Smooth muscle cell (in vitro differentiated cells): ENCODE data around the gene ZNF793. TPM values are rescaled to one million over a fixed set of nuclear protein-coding genes. Genes with fewer than 3 reads are reported as not detected.

Experiments used
- DNase-seq: peaks from one replicate; lab custom pipeline; 2025; ENCODE audit not compliant: unreplicated experiment; lab: John Stamatoyannopoulos, UW
- H2AFZ ChIP-seq: fragments of 200-600 bp; sonication (generic); 2 replicates; pipeline ENCODE4 v1.6.0; 2016; ENCODE audit warnings: antibody characterized with exemption, low read depth, mild to moderate bottlenecking
- H3F3A ChIP-seq: fragments of 200-600 bp; sonication (generic); 2 replicates; pipeline ENCODE4 v1.6.0; 2017; ENCODE audit warnings: antibody characterized with exemption, low read depth
- H3K27ac ChIP-seq: fragments of 200-600 bp; sonication (generic); 2 replicates; pipeline ENCODE4 v1.5.1; 2016; ENCODE audit warnings: low read depth, mild to moderate bottlenecking
- H3K27me3 ChIP-seq: fragments of 200-600 bp; sonication (generic); 2 replicates; pipeline ENCODE4 v1.6.1; 2016; ENCODE audit warnings: low read depth, mild to moderate bottlenecking
- H3K36me3 ChIP-seq: fragments of 200-600 bp; sonication (generic); 2 replicates; pipeline ENCODE4 v1.5.1; 2016; ENCODE audit warnings: low read depth
- H3K4me1 ChIP-seq: fragments of 200-600 bp; sonication (generic); 2 replicates; pipeline ENCODE4 v1.5.1; 2016; ENCODE audit warnings: low read depth
- H3K4me2 ChIP-seq: fragments of 200-600 bp; sonication (generic); 2 replicates; pipeline ENCODE4 v1.6.0; 2016; ENCODE audit warnings: mild to moderate bottlenecking
- H3K4me3 ChIP-seq: fragments of 200-600 bp; sonication (generic); 2 replicates; pipeline ENCODE4 v1.5.1; 2016; ENCODE audit warnings: mild to moderate bottlenecking
- H3K79me2 ChIP-seq: fragments of 200-600 bp; sonication (generic); 2 replicates; pipeline ENCODE4 v1.6.0; 2016; ENCODE audit warnings: low read depth, mild to moderate bottlenecking
- H3K9ac ChIP-seq: fragments of 200-600 bp; sonication (generic); 2 replicates; pipeline ENCODE4 v1.6.0; 2016; ENCODE audit warnings: low read depth
- H3K9me3 ChIP-seq: fragments of 200-600 bp; sonication (generic); replicated peaks from 2 replicates; pipeline ENCODE4 v1.5.1; 2016; ENCODE audit warnings: low read depth
- H4K20me1 ChIP-seq: fragments of 200-600 bp; sonication (generic); 2 replicates; pipeline ENCODE4 v1.6.0; 2016; ENCODE audit warnings: low read depth
- CTCF ChIP-seq: fragments of 200-600 bp; sonication (generic); IDR thresholded peaks from 2 replicates; pipeline ENCODE4 v1.5.1; 2017; ENCODE audit warnings: borderline replicate concordance, mild to moderate bottlenecking, antibody characterized with exemption; ENCODE audit not compliant: insufficient read depth, poor library complexity, severe bottlenecking
- WGBS: methylation state at CpG from one replicate; pipeline ENCODE4 v1.1.7; 2016; ENCODE audit warnings: low lambda C conversion rate; 5-methylcytosine and 5-hydroxymethylcytosine counted together
- polyA plus RNA-seq: library from polyadenylated mRNA; unstranded; fragments of >200 nt; fragmentation: Nextera tagmentation; extraction: Ambion mirVana; gene quantifications from 2 replicates; pipeline ENCODE4 v1.2.1, GENCODE V29; 2016
- total RNA-seq: library from RNA; depleted of rRNA; stranded (reverse); fragments of >200 nt; gene quantifications from 2 replicates; pipeline ENCODE4 v1.2.3, GENCODE V29; 2014

ZNF793 gene
- total and polyA plus RNA-seq, 2 experiments from 2014 or later = 1.7 to 3.9 TPM

DNA sequence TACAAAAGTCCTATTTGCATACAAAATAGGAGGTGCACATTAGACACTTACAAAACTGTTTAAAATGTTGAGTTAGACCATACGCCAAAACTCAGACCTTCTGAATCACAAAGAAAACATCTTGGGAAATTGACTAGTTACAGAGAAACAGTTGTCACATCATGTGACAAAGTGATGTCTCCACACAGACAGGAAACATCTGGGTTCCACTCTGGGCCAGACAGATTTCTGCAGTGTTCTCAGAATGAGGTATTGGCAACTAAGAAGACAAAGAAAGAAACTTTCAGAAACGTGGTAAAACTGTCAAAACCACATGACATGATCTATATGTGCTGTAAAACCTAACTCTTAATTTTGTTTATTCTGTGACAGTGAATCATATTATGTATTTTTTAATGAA lies 6.7 kb downstream of the ZNF793 start:
- Histone ChIP-seq H4K20me1 (no peaks in the 10 kb centered on the region), H3K4me1 (no peaks in the 10 kb centered on the region), H3K79me2 (no peaks in the 10 kb centered on the region), H3F3A (no peaks in the 10 kb centered on the region), H3K9me3 (peaks cover 8% of the 10 kb centered on the region), H3K36me3 (peaks cover 23% of the 10 kb centered on the region), H3K4me3 (no peak overlapping the region), H2AFZ (no peak overlapping the region), H3K27ac (no peak overlapping the region), H3K4me2 (no peak overlapping the region), H3K27me3 (no peaks in the 10 kb centered on the region), H3K9ac (no peak overlapping the region)
- WGBS = 76% methylated on average over 2 of the region's 2 CpGs
- DNase-seq = no peak
- no peak for TF ChIP-seq CTCF

DNA sequence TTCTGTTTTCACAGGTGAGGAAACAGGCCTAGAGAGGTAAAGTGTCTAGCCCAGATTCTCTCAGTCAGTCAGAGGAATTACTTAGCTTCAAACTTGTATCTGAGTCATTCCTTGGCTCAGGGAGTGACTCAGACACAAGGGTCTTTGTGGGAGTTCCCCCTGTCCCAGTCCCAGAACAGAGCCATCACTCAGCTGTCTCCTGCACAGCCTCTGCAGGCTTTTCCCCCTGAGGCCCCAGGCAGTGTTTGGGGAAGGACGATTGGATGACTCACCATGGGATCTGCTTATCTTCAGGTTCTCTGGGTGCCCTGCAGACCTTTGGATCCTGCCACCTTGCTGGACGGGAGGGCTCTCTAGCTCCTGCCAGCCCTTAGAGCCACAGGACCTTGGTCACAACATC lies 13.2 kb downstream of the ZNF793 start:
- Histone ChIP-seq H2AFZ (no peak overlapping the region), H3K36me3 (peaks cover 17% of the 10 kb centered on the region), H3K9me3 (peaks cover 6% of the 10 kb centered on the region), H3K27ac (peak overlapping the region; percentile 28), H4K20me1 (no peaks in the 10 kb centered on the region), H3K27me3 (no peaks in the 10 kb centered on the region), H3K79me2 (no peaks in the 10 kb centered on the region), H3K4me3 (no peak overlapping the region), H3K4me2 (no peak overlapping the region), H3K9ac (no peak overlapping the region), H3F3A (no peaks in the 10 kb centered on the region), H3K4me1 (no peaks in the 10 kb centered on the region)
- 27% methylated on average over 2 of the region's 2 CpGs for WGBS
- no peak for DNase-seq
- TF ChIP-seq CTCF = no peak

- Histone ChIP-seq H4K20me1 (no peaks in the 10 kb centered on the region), H3K4me3 (no peak overlapping the region), H3K9ac (no peak overlapping the region), H3K36me3 (peaks cover 49% of the 10 kb centered on the region), H3K79me2 (no peaks in the 10 kb centered on the region), H2AFZ (no peak overlapping the region), H3K27ac (no peak overlapping the region), H3K4me1 (no peaks in the 10 kb centered on the region), H3K4me2 (no peak overlapping the region), H3F3A (no peaks in the 10 kb centered on the region), H3K27me3 (no peaks in the 10 kb centered on the region), H3K9me3 (peaks cover 56% of the 10 kb centered on the region)
- TF ChIP-seq CTCF = no peak
- no peak for DNase-seq
- 97% methylated on average over 7 of the region's 7 CpGs for WGBS
These were observed 30.7 kb downstream of the ZNF793 start for GRCh38 chr19:37537391-37537947.
